Bronchial epithelial cell (primary cell): Measurements from ENCODE around the gene PEX12. TPM values are rescaled to one million over a fixed set of nuclear protein-coding genes. Genes with fewer than 3 reads are reported as not detected.
"Not testable (repeated sequence)": the region's sequence is repeated elsewhere in the genome, so short reads cannot be mapped to it uniquely, and the experiment has no call there.

ENCODE experiments used
- DNase-seq: peaks from one replicate; pipeline ENCODE4 v3.0.0-alpha.2; 2010; ENCODE audit warnings: low read depth
- FAIRE-seq: peaks from 2 replicates; lab custom pipeline; 2011; peaks lifted over from hg19 to GRCh38; lab: Jason Lieb, UNC
- H3K27me3 ChIP-seq: 2 replicates; pipeline ENCODE4 v1.5.1; 2011; ENCODE audit warnings: low read length; ENCODE audit not compliant: control insufficient read depth, insufficient read depth
- H3K36me3 ChIP-seq: 2 replicates; pipeline ENCODE4 v1.5.1; 2011; ENCODE audit warnings: low read length; ENCODE audit not compliant: control insufficient read depth, insufficient read depth
- H3K4me3 ChIP-seq: 2 replicates; pipeline ENCODE4 v1.5.1; 2011; ENCODE audit warnings: mild to moderate bottlenecking, low read depth, low read length, control low read depth
- total RNA-seq: library from RNA; depleted of rRNA; stranded (reverse); fragments of >200 nt; gene quantifications from 2 replicates; pipeline ENCODE4 v1.2.1, GENCODE V29; 2014
- TF ChIP-seq, protein P1 (sequence below): IDR thresholded peaks from 2 replicates; pipeline ENCODE4 v1.5.1; 2011; ENCODE audit warnings: mild to moderate bottlenecking, moderate library complexity, low read length, control low read depth, inconsistent platforms; ENCODE audit not compliant: insufficient read depth, severe bottlenecking

PEX12 gene
- total RNA-seq, 1 donor from 2014 or later: 2.9 TPM

DNA sequence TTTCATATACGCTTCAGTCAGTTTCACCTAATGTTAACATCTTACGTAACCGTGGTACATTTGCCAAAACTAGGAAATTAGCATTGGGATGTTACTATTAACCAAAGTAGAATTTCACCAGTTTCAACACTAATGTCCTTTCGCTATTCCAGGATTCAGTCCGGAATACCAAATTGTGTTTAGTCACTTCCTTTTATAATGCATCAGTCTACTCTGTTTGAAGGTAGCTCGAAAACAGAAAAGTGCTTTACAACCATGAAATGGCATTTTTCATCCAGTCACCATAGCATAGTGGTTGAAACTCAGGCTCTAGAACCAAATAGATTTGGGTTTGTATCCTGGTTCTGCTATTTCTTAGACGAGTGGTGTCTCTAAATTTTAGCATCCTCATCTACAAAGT lies 38.2 kb upstream of the PEX12 start:
- TF ChIP-seq, protein P1, sequence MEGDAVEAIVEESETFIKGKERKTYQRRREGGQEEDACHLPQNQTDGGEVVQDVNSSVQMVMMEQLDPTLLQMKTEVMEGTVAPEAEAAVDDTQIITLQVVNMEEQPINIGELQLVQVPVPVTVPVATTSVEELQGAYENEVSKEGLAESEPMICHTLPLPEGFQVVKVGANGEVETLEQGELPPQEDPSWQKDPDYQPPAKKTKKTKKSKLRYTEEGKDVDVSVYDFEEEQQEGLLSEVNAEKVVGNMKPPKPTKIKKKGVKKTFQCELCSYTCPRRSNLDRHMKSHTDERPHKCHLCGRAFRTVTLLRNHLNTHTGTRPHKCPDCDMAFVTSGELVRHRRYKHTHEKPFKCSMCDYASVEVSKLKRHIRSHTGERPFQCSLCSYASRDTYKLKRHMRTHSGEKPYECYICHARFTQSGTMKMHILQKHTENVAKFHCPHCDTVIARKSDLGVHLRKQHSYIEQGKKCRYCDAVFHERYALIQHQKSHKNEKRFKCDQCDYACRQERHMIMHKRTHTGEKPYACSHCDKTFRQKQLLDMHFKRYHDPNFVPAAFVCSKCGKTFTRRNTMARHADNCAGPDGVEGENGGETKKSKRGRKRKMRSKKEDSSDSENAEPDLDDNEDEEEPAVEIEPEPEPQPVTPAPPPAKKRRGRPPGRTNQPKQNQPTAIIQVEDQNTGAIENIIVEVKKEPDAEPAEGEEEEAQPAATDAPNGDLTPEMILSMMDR: no peak
- DNase-seq (no peak), FAIRE-seq (no peak)
- peaks cover 5% of the 10 kb centered on the region for H3K36me3 ChIP-seq
- no peaks in the 10 kb centered on the region for H3K27me3 ChIP-seq
- H3K4me3 ChIP-seq: no peak overlapping the region

DNA sequence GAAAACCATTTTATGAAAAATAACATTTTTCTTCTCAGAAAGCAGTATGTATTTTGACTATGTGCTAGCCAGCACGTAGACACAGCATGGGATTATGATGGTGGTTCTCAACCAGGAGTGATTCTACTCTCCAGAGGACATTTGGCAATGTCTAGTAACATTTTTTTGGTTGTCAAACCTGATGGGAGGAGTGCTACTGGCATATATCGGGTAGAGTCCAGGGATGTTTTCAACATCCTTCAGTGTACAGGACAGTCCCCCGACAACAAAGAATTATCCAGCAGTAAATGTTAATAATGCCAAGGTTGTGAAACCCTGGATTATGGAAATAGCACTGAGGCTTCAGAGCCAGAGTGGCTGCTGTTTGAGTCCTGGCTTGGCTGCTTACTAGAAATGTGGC lies 36.4 kb upstream of the PEX12 start:
- TF ChIP-seq, protein P1: no peak
- no peak for DNase-seq
- FAIRE-seq: no peak
- H3K27me3 ChIP-seq: no peaks in the 10 kb centered on the region
- H3K4me3 ChIP-seq: no peak overlapping the region
- H3K36me3 ChIP-seq: peaks cover 7% of the 10 kb centered on the region

DNA sequence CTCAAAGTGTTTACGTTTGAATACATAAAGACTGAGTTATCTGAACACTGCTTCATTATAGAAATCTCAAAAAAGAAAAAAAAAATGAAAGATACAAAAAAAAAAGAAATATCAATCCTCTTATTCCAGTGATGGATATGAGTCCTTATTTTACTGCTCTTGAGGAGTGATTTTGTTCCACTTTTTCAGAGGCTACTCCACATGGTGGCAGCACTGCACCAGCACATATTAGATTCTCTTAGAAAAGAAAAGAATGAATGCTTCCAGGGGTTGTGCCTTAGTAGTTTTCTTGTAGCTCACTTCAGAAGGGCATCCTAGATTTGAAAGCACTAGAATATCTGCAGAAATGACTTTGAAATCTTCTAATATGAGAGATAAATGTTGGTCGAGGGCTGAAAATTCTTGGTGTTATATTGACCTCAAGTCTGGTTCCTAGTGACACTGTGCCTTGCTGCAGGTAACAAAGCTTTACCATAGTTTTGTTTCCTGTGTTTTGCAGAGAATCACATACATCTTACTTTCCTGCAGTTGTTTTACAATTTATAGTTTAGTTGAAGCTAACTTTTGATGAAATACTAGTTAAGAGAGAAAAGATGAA lies 34.7 kb upstream of the PEX12 start:
- DNase-seq (peak; percentile 39), FAIRE-seq (no peak)
- Histone ChIP-seq H3K4me3 (no peak overlapping the region), H3K27me3 (no peaks in the 10 kb centered on the region), H3K36me3 (peaks cover 12% of the 10 kb centered on the region)
- TF ChIP-seq, protein P1: peak; percentile 50

DNA sequence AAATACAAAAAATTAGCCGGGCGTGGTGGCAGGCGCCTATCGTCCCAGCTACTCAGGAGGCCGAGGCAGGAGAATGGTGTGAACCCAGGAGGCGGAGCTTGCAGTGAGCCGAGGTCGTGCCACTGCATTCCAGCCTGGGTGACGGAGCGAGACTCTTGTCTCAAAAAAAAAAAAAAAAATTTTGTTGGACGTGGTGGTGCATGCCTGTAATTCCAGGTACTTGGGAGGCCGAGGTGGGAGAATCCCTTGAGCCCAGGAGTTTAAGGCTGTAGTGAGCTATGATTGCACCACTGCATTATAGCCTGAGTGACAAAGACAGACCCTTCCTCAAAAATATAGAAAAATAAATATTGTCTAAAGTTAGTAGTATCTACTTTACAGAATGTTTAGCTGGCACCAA lies 32.4 kb upstream of the PEX12 start:
- not testable (repeated sequence) for H3K4me3 ChIP-seq, DNase-seq, FAIRE-seq, H3K27me3 ChIP-seq
- H3K36me3 ChIP-seq: peaks cover 12% of the 10 kb centered on the region

DNA sequence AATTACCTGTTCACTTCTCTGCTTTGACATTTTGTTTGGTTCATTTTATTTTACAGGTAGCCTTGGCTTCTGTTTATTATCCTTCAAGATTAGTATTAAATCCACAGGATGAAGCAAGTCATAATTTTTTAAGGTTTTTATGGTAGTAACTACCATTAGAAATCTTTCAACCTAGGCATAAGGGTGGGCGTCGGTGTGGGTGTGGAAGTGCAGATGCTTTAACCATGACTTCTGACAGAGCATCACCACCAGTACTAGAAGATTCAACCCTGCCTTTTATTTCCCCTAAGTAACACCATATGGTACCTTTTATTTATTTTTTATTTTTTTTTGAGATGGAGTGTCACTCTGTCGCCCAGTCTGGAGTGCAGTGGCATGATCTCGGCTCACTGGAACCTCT lies 31.5 kb upstream of the PEX12 start:
- no peaks in the 10 kb centered on the region for H3K27me3 ChIP-seq
- FAIRE-seq (no peak), DNase-seq (no peak)
- H3K36me3 ChIP-seq: peaks cover 14% of the 10 kb centered on the region
- TF ChIP-seq, protein P1: no peak
- H3K4me3 ChIP-seq: no peak overlapping the region

DNA sequence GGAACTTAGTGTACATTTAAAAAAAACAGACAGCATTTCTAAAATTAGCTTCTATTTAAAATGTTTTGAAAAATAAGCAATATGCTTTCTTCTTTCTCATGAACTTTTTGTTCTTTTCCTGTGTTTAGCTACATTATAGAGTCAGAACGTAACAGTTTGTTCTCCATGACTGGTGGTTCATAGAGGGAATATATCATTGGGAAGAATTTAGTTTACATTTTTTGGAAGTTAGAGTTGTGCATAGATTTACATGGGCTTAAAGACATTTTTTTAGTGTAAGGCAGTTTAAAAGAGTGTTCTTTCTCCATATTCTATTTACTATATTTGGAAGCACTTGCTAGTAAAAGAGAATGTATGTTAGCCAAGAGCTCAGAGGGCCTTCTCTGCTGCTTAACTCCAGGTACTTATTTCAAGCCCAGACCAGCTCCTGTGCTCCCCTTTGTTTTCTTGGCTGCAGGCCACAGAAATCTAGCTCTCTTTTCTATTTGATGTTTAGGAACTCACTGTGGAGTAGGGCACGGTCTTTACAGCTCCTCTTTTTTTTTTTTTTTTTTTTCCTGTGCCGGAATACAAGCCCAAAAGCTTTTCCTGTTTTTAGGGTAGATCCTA lies 29.0 kb upstream of the PEX12 start:
- H3K36me3 ChIP-seq: peaks cover 14% of the 10 kb centered on the region
- DNase-seq (no peak), FAIRE-seq (no peak)
- TF ChIP-seq, protein P1: no peak
- no peaks in the 10 kb centered on the region for H3K27me3 ChIP-seq
- no peak overlapping the region for H3K4me3 ChIP-seq
